HEK293 (cell line): ENCODE measurements around the gene MEIOC.

Experiments used
- FEZF1 ChIP-seq: fragments of 450-650 bp; formaldehyde crosslinking; IDR thresholded peaks from 2 replicates; pipeline ENCODE4 v1.5.1; 2016; ENCODE audit warnings: missing biosample characterization, missing genetic modification characterization
- GLI4 ChIP-seq: fragments of 450-650 bp; formaldehyde crosslinking; IDR thresholded peaks from 2 replicates; pipeline ENCODE4 v1.5.1; 2016; ENCODE audit warnings: missing biosample characterization, missing genetic modification characterization
- MYNN ChIP-seq: fragments of 450-650 bp; formaldehyde crosslinking; IDR thresholded peaks from 2 replicates; pipeline ENCODE4 v1.5.1; 2016; ENCODE audit warnings: missing biosample characterization, missing genetic modification characterization, borderline replicate concordance
- OSR2 ChIP-seq: fragments of 450-650 bp; formaldehyde crosslinking; IDR thresholded peaks from 2 replicates; pipeline ENCODE4 v1.5.1; 2016; ENCODE audit warnings: missing biosample characterization, missing genetic modification characterization
- PRDM1 ChIP-seq: fragments of 450-650 bp; formaldehyde crosslinking; IDR thresholded peaks from 2 replicates; pipeline ENCODE4; 2016; ENCODE audit warnings: missing biosample characterization, missing genetic modification characterization
- SETDB1 ChIP-seq: IDR thresholded peaks from one replicate; pipeline ENCODE4 v1.6.1; 2017; ENCODE audit warnings: mild to moderate bottlenecking, low read length, moderate library complexity, mixed read lengths; ENCODE audit not compliant: insufficient read length
- SP7 ChIP-seq: fragments of 450-650 bp; formaldehyde crosslinking; IDR thresholded peaks from 2 replicates; pipeline ENCODE4 v1.5.1; 2016; ENCODE audit warnings: missing biosample characterization, missing genetic modification characterization
- TRIM28 ChIP-seq: IDR thresholded peaks from 2 replicates; pipeline ENCODE4 v1.6.1; 2011; ENCODE audit warnings: low read length, control low read depth, borderline replicate concordance
- YY2 ChIP-seq: fragments of 450-650 bp; formaldehyde crosslinking; IDR thresholded peaks from 2 replicates; pipeline ENCODE4 v1.5.1; 2016; ENCODE audit warnings: missing biosample characterization, missing genetic modification characterization
- ZBTB17 ChIP-seq: fragments of 450-650 bp; formaldehyde crosslinking; IDR thresholded peaks from 2 replicates; pipeline ENCODE4 v1.5.1; 2016; ENCODE audit warnings: missing biosample characterization, missing genetic modification characterization
- ZBTB20 ChIP-seq: fragments of 450-650 bp; formaldehyde crosslinking; IDR thresholded peaks from 2 replicates; pipeline ENCODE4 v1.5.1; 2016; ENCODE audit warnings: missing biosample characterization, missing genetic modification characterization
- ZBTB21 ChIP-seq: fragments of 450-650 bp; formaldehyde crosslinking; IDR thresholded peaks from 2 replicates; pipeline ENCODE4 v1.5.1; 2017; ENCODE audit warnings: missing biosample characterization, missing genetic modification characterization
- ZBTB48 ChIP-seq: fragments of 450-650 bp; formaldehyde crosslinking; IDR thresholded peaks from 2 replicates; pipeline ENCODE4 v1.5.1; 2016; ENCODE audit warnings: missing biosample characterization, missing genetic modification characterization
- ZFHX2 ChIP-seq: fragments of 450-650 bp; formaldehyde crosslinking; conservative IDR thresholded peaks from 2 replicates; pipeline ENCODE4 v1.5.1; 2016; ENCODE audit warnings: missing biosample characterization, missing genetic modification characterization
- ZFP37 ChIP-seq: fragments of 450-650 bp; formaldehyde crosslinking; IDR thresholded peaks from 2 replicates; pipeline ENCODE4 v1.5.1; 2016; ENCODE audit warnings: missing biosample characterization, missing genetic modification characterization
- ZIC2 ChIP-seq: fragments of 450-650 bp; formaldehyde crosslinking; IDR thresholded peaks from 2 replicates; pipeline ENCODE4 v1.5.1; 2016; ENCODE audit warnings: missing biosample characterization, missing genetic modification characterization
- ZNF146 ChIP-seq: fragments of 450-650 bp; formaldehyde crosslinking; IDR thresholded peaks from 2 replicates; pipeline ENCODE4 v1.5.1; 2016; ENCODE audit warnings: missing biosample characterization, missing genetic modification characterization
- ZNF16 ChIP-seq: fragments of 450-650 bp; formaldehyde crosslinking; IDR thresholded peaks from 2 replicates; pipeline ENCODE4 v1.5.1; 2016; ENCODE audit warnings: low read depth, missing biosample characterization, missing genetic modification characterization
- ZNF335 ChIP-seq: fragments of 450-650 bp; formaldehyde crosslinking; conservative IDR thresholded peaks from 2 replicates; pipeline ENCODE4 v1.5.1; 2016; ENCODE audit warnings: missing biosample characterization, missing genetic modification characterization
- ZNF366 ChIP-seq: fragments of 450-650 bp; formaldehyde crosslinking; conservative IDR thresholded peaks from 2 replicates; pipeline ENCODE4 v1.5.1; 2016; ENCODE audit warnings: missing biosample characterization, missing genetic modification characterization
- ZNF629 ChIP-seq: fragments of 450-650 bp; formaldehyde crosslinking; IDR thresholded peaks from 2 replicates; pipeline ENCODE4 v1.5.1; 2017; ENCODE audit warnings: missing biosample characterization, missing genetic modification characterization
- ZNF660 ChIP-seq: fragments of 450-650 bp; IDR thresholded peaks from 2 replicates; pipeline ENCODE4 v1.5.1; 2018; ENCODE audit warnings: missing biosample characterization, mild to moderate bottlenecking, missing genetic modification characterization
- ZNF664 ChIP-seq: fragments of 450-650 bp; formaldehyde crosslinking; IDR thresholded peaks from 2 replicates; pipeline ENCODE4 v1.5.1; 2016; ENCODE audit warnings: missing biosample characterization, missing genetic modification characterization
- ZNF785 ChIP-seq: fragments of 450-650 bp; formaldehyde crosslinking; IDR thresholded peaks from 2 replicates; pipeline ENCODE4 v1.5.1; 2016; ENCODE audit warnings: missing biosample characterization, missing genetic modification characterization
- ZNF830 ChIP-seq: fragments of 450-650 bp; IDR thresholded peaks from 2 replicates; pipeline ENCODE4 v1.5.0; 2018; ENCODE audit warnings: missing biosample characterization, missing genetic modification characterization, low read depth, mild to moderate bottlenecking, moderate library complexity
- TF ChIP-seq, protein P1 (sequence below): fragments of 450-650 bp; formaldehyde crosslinking; IDR thresholded peaks from 2 replicates; pipeline ENCODE4 v1.5.1; 2016; ENCODE audit warnings: missing biosample characterization, missing genetic modification characterization
- TF ChIP-seq, protein P2 (sequence below): fragments of 450-650 bp; formaldehyde crosslinking; IDR thresholded peaks from 2 replicates; pipeline ENCODE4 v1.5.1; 2016; ENCODE audit warnings: missing biosample characterization, missing genetic modification characterization
- TF ChIP-seq, protein P3 (sequence below): sonication (generic); formaldehyde crosslinking; IDR thresholded peaks from 2 replicates; pipeline ENCODE4 v1.8.1; 2022; ENCODE audit warnings: mild to moderate bottlenecking, moderate library complexity, missing genetic modification reagents
- TF ChIP-seq, protein P4 (sequence below): fragments of 450-650 bp; formaldehyde crosslinking; optimal IDR thresholded peaks from 2 replicates; pipeline ENCODE3; 2016; ENCODE audit warnings: missing biosample characterization, mild to moderate bottlenecking, missing genetic modification characterization
- TF ChIP-seq, protein P5 (sequence below): fragments of 450-650 bp; formaldehyde crosslinking; IDR thresholded peaks from 2 replicates; pipeline ENCODE4 v1.5.1; 2017; ENCODE audit warnings: missing biosample characterization, missing genetic modification characterization

The MEIOC gene

DNA sequence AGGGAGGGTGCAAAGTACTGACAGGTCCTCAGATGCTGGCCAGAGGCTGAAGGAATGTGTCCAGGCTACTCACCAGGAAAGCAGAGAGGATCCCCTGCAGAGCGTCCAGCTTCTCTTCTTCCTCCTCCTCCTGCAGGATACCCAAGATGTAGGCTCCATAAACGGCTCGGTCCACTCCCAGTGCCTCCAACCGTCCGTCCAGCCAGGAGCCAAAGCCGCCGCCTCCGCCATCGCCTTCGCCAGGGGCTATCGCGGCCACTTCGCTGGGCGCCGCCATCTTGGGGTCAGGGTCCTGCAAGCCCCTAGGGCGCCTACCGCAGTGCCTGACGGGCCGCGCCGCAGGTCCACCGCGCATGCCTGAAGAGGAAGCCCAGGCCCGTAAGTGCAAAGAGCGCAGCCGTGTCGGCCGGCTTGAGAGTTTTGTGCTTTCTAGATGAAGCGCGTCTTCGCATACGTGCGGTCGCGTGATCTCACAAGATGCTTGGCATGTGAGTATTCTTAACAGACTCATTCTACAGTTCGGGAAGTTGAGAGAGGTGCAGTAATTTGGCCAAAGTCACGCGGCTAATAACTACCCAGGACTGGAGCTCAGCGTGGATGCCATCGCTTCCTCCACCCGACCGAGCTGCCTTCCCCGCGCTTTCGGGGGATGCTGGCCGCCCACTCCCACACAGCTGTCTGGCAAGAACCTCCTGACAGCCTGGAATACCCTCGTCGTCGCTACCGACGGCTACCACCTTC, 33.4 kb downstream of the MEIOC start, which contains the start of gene CCDC43 (continued):
- TF ChIP-seq YY2 (tag by site-specific recombination) (peak; percentile 99), TRIM28 (peak; percentile 58; the same call in 1 of the 2 replicates), ZNF785 (tag by site-specific recombination) (peak; percentile 39; the same call in 1 of the 2 replicates), ZNF366 (tag by site-specific recombination) (peak; percentile 84), ZBTB17 (tag by site-specific recombination) (peak; percentile 91), ZFHX2 (tag by site-specific recombination) (peak; percentile 86), ZNF830 (no peak), SP7 (tag by site-specific recombination) (peak; percentile 80), ZIC2 (tag by site-specific recombination) (0 out of 2 replicates have a peak, but pooled peaks have one; percentile 19), ZNF16 (tag by site-specific recombination) (no peak), ZBTB48 (tag by site-specific recombination) (peak; percentile 71; the same call in 1 of the 2 replicates), ZFP37 (0 out of 2 replicates have a peak, but pooled peaks have one; percentile 35), PRDM1 (tag by site-specific recombination) (0 out of 2 replicates have a peak, but pooled peaks have one; percentile 55), MYNN (tag by site-specific recombination) (0 out of 2 replicates have a peak, but pooled peaks have one; percentile 24), FEZF1 (tag by site-specific recombination) (peak; percentile 16; the same call in 1 of the 2 replicates), ZBTB20 (tag by site-specific recombination) (peak; percentile 62; the same call in 1 of the 2 replicates), OSR2 (tag by site-specific recombination) (peak; percentile 63; the same call in 1 of the 2 replicates), SETDB1 (peak; percentile 37), GLI4 (tag by site-specific recombination) (no peak), ZNF664 (tag by site-specific recombination) (no peak), ZNF335 (tag by site-specific recombination) (peak; percentile 97), ZNF146 (0 out of 2 replicates have a peak, but pooled peaks have one; percentile 32), ZNF660 (no peak), ZNF629 (tag by site-specific recombination) (peak; percentile 71), ZBTB21 (tag by site-specific recombination) (no peak)
- TF ChIP-seq, protein P1, sequence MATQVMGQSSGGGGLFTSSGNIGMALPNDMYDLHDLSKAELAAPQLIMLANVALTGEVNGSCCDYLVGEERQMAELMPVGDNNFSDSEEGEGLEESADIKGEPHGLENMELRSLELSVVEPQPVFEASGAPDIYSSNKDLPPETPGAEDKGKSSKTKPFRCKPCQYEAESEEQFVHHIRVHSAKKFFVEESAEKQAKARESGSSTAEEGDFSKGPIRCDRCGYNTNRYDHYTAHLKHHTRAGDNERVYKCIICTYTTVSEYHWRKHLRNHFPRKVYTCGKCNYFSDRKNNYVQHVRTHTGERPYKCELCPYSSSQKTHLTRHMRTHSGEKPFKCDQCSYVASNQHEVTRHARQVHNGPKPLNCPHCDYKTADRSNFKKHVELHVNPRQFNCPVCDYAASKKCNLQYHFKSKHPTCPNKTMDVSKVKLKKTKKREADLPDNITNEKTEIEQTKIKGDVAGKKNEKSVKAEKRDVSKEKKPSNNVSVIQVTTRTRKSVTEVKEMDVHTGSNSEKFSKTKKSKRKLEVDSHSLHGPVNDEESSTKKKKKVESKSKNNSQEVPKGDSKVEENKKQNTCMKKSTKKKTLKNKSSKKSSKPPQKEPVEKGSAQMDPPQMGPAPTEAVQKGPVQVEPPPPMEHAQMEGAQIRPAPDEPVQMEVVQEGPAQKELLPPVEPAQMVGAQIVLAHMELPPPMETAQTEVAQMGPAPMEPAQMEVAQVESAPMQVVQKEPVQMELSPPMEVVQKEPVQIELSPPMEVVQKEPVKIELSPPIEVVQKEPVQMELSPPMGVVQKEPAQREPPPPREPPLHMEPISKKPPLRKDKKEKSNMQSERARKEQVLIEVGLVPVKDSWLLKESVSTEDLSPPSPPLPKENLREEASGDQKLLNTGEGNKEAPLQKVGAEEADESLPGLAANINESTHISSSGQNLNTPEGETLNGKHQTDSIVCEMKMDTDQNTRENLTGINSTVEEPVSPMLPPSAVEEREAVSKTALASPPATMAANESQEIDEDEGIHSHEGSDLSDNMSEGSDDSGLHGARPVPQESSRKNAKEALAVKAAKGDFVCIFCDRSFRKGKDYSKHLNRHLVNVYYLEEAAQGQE (tag by site-specific recombination): peak; percentile 54; the same call in 1 of the 2 replicates
- TF ChIP-seq, protein P2, sequence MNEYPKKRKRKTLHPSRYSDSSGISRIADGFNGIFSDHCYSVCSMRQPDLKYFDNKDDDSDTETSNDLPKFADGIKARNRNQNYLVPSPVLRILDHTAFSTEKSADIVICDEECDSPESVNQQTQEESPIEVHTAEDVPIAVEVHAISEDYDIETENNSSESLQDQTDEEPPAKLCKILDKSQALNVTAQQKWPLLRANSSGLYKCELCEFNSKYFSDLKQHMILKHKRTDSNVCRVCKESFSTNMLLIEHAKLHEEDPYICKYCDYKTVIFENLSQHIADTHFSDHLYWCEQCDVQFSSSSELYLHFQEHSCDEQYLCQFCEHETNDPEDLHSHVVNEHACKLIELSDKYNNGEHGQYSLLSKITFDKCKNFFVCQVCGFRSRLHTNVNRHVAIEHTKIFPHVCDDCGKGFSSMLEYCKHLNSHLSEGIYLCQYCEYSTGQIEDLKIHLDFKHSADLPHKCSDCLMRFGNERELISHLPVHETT (tag by site-specific recombination): peak; percentile 74
- TF ChIP-seq, protein P3, sequence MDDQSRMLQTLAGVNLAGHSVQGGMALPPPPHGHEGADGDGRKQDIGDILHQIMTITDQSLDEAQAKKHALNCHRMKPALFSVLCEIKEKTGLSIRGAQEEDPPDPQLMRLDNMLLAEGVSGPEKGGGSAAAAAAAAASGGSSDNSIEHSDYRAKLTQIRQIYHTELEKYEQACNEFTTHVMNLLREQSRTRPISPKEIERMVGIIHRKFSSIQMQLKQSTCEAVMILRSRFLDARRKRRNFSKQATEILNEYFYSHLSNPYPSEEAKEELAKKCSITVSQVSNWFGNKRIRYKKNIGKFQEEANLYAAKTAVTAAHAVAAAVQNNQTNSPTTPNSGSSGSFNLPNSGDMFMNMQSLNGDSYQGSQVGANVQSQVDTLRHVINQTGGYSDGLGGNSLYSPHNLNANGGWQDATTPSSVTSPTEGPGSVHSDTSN (CRISPR knock-in tag): peak; percentile 51; the same call in 1 of the 2 replicates
- TF ChIP-seq, protein P4, sequence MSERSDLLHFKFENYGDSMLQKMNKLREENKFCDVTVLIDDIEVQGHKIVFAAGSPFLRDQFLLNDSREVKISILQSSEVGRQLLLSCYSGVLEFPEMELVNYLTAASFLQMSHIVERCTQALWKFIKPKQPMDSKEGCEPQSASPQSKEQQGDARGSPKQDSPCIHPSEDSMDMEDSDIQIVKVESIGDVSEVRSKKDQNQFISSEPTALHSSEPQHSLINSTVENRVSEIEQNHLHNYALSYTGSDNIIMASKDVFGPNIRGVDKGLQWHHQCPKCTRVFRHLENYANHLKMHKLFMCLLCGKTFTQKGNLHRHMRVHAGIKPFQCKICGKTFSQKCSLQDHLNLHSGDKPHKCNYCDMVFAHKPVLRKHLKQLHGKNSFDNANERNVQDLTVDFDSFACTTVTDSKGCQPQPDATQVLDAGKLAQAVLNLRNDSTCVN: peak; percentile 71
- TF ChIP-seq, protein P5, sequence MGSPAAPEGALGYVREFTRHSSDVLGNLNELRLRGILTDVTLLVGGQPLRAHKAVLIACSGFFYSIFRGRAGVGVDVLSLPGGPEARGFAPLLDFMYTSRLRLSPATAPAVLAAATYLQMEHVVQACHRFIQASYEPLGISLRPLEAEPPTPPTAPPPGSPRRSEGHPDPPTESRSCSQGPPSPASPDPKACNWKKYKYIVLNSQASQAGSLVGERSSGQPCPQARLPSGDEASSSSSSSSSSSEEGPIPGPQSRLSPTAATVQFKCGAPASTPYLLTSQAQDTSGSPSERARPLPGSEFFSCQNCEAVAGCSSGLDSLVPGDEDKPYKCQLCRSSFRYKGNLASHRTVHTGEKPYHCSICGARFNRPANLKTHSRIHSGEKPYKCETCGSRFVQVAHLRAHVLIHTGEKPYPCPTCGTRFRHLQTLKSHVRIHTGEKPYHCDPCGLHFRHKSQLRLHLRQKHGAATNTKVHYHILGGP: no peak
